ENCODE measurements around the gene JAGN1. TPM values are rescaled to one million over a fixed set of nuclear protein-coding genes. Genes with fewer than 3 reads are reported as not detected.

The JAGN1 gene
- total RNA-seq, 2 experiments from 2014 or later = 14.4 to 15.1 TPM

DNA sequence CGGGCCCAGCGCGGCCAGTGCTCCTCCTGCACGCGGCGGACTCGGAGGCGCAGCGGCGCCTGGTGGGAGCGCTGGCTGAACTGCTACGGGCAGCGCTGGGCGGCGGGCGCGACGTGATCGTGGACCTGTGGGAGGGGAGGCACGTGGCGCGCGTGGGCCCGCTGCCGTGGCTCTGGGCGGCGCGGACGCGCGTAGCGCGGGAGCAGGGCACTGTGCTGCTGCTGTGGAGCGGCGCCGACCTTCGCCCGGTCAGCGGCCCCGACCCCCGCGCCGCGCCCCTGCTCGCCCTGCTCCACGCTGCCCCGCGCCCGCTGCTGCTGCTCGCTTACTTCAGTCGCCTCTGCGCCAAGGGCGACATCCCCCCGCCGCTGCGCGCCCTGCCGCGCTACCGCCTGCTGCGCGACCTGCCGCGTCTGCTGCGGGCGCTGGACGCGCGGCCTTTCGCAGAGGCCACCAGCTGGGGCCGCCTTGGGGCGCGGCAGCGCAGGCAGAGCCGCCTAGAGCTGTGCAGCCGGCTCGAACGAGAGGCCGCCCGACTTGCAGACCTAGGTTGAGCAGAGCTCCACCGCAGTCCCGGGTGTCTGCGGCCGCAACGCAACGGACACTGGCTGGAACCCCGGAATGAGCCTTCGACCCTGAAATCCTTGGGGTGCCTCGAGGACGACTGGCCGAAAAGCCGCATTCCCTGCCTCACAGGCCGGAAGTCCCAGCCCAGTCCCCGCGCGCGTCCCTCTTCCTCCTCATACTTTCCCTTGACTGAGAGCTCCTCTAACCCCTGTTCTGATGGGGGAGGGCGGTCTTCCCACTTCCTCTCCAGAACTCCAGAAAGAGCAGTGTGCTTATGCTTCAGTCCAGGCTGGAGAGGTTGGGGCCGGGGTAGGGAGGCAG, 25.1 kb downstream of the JAGN1 start:
- no peaks in the 10 kb centered on the region for H3K36me3 ChIP-seq (ENCODE audit: insufficient read depth, low read length)
- Mint-ChIP-seq H3K36me3 (ENCODE audit: low read depth) (no peaks in the 10 kb centered on the region), H3K27me3 (no peaks in the 10 kb centered on the region), H3K9me3 (no peaks in the 10 kb centered on the region), H3K4me1 (ENCODE audit: low read depth) (peaks cover 19% of the 10 kb centered on the region), H3K27ac (no peak overlapping the region), H3K4me3 (peak overlapping the region; percentile 81)
- peak overlapping the region; percentile 51 for H3K4me3 ChIP-seq (ENCODE audit: low read length)
- TF ChIP-seq, protein P1, sequence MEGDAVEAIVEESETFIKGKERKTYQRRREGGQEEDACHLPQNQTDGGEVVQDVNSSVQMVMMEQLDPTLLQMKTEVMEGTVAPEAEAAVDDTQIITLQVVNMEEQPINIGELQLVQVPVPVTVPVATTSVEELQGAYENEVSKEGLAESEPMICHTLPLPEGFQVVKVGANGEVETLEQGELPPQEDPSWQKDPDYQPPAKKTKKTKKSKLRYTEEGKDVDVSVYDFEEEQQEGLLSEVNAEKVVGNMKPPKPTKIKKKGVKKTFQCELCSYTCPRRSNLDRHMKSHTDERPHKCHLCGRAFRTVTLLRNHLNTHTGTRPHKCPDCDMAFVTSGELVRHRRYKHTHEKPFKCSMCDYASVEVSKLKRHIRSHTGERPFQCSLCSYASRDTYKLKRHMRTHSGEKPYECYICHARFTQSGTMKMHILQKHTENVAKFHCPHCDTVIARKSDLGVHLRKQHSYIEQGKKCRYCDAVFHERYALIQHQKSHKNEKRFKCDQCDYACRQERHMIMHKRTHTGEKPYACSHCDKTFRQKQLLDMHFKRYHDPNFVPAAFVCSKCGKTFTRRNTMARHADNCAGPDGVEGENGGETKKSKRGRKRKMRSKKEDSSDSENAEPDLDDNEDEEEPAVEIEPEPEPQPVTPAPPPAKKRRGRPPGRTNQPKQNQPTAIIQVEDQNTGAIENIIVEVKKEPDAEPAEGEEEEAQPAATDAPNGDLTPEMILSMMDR (IDR thresholded peaks at IDR 0.05) = no peak
- DNase-seq (peak in 9 of 14 experiments; percentile 6 to 67 (median 29)), ATAC-seq (ENCODE audit: poor library complexity) (peak; percentile 28)
- POLR2A ChIA-PET = interaction anchor here (0.7 to 4.9 kb wide), 7 partner anchors 13 to 266 kb away, joined by 3 to 32 read pairs (median 4); partner anchors contain the start of genes ARPC4, CRELD1, IL17RE and JAGN1
- H3K9me3 ChIP-seq (ENCODE audit: control insufficient read depth in 1 of 2, insufficient read depth in 1 of 2, low read length in 2 of 2) = no peaks in the 10 kb centered on the region
- H3K27me3 ChIP-seq (ENCODE audit: control insufficient read depth in 1 of 2, insufficient read depth in 2 of 2, low read length in 2 of 2) = no peaks in the 10 kb centered on the region
- H3K27ac ChIP-seq (ENCODE audit: low read depth in 1 of 2, low read length in 2 of 2) = no peak overlapping the region
- CTCF ChIA-PET = interaction anchor here (1.0 kb wide), 1 partner anchor 17 kb away, joined by 3 read pairs; no protein-coding TSS in a partner anchor
- intact Hi-C loops (cut with DNase I, micrococcal nuclease) = no loop called here
- H3K4me1 ChIP-seq (ENCODE audit: insufficient read depth, low read length) = peaks cover 37% of the 10 kb centered on the region

DNA sequence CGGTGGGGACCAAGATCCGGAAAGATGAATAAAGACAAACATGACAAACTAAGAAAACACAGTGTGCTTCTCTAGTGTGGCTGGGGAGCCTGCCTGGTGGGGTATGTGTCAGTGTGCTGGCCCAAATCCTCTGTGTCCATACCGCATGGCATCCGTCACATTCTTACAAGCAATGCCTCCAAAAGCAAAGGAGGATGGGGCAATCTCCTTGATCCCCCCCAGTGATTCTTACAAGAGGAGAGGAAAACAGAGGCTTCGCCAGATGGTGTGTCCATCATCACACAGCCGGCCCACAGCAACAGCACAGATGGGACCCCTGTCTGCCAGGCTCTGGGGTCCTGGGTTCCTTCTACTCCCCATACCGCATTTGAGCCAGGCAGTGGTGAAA, 25.9 kb downstream of the JAGN1 start:
- DNase-seq (no peak), ATAC-seq (ENCODE audit: poor library complexity) (no peak)
- CTCF ChIA-PET = no interaction called here
- Mint-ChIP-seq H3K27ac (no peak overlapping the region), H3K36me3 (ENCODE audit: low read depth) (no peaks in the 10 kb centered on the region), H3K9me3 (no peaks in the 10 kb centered on the region), H3K4me1 (ENCODE audit: low read depth) (peaks cover 19% of the 10 kb centered on the region), H3K27me3 (no peaks in the 10 kb centered on the region), H3K4me3 (peak overlapping the region; percentile 74)
- intact Hi-C loops (cut with DNase I, micrococcal nuclease) = no loop called here
- TF ChIP-seq, protein P1 (IDR thresholded peaks at IDR 0.05) = no peak
- Histone ChIP-seq H3K9me3 (ENCODE audit: control insufficient read depth in 1 of 2, insufficient read depth in 1 of 2, low read length in 2 of 2) (no peaks in the 10 kb centered on the region), H3K27ac (ENCODE audit: low read depth in 1 of 2, low read length in 2 of 2) (no peak overlapping the region), H3K4me1 (ENCODE audit: insufficient read depth, low read length) (peaks cover 37% of the 10 kb centered on the region), H3K27me3 (ENCODE audit: control insufficient read depth in 1 of 2, insufficient read depth in 2 of 2, low read length in 2 of 2) (no peaks in the 10 kb centered on the region), H3K4me3 (ENCODE audit: low read length) (peak overlapping the region; percentile 9), H3K36me3 (ENCODE audit: insufficient read depth, low read length) (no peaks in the 10 kb centered on the region)
- POLR2A ChIA-PET = interaction anchor here (0.8 to 4.9 kb wide), 5 partner anchors 14 to 267 kb away, joined by 3 to 32 read pairs (median 4); partner anchors contain the start of genes ARPC4, CRELD1, IL17RE and JAGN1

DNA sequence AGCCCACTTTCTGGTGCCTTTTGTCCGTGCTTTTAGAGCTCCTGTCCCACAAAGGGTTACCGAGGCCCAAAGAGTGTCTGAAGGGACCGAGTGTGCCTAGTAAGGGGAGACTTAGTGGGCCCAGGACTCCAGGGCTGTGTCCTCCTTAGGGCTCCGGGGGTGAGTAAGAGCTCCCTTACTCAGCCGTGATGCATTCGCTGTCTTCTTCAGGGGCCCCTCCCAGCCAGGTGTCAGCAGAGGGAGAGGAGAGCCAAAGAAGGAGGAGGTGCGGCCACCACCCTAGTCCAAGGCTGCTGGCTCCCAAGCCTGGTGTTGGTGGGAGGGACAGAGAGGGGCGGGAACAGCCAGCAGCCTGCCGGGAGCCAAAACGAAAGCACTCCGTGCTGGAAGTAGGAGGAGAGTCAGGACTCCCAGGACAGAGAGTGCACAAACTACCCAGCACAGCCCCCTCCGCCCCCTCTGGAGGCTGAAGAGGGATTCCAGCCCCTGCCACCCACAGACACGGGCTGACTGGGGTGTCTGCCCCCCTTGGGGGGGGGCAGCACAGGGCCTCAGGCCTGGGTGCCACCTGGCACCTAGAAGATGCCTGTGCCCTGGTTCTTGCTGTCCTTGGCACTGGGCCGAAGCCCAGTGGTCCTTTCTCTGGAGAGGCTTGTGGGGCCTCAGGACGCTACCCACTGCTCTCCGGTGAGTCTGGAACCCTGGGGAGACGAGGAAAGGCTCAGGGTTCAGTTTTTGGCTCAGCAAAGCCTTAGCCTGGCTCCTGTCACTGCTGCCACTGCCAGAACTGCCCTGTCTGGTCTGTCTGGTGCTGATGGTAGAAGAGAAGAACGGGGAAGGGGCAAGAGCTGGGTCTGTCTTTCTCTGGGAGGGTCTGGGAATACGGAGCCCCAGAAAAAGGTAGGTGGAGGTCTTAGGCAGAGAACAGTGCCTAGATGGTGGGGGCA, 26.6 kb downstream of the JAGN1 start, which contains the start of gene IL17RC:
Gene IL17RC, plus strand, starts transcription at position 365 of the 947 bp plus-strand sequence. Its CDS starts 218 bp downstream, at position 583.
- CTCF ChIA-PET = no interaction called here

More for the DNA sequence above, 26.6 kb downstream of the JAGN1 start, which contains the start of gene IL17RC:
- POLR2A ChIA-PET = interaction anchor here (2.0 to 4.9 kb wide), 2 partner anchors 16 to 26 kb away, joined by 9 to 32 read pairs; partner anchors contain the start of genes CRELD1 and JAGN1
- intact Hi-C loops (cut with DNase I, micrococcal nuclease) = no loop called here
- DNase-seq (peak in 4 of 14 experiments; percentile 24 to 47 (median 39)), ATAC-seq (ENCODE audit: poor library complexity) (no peak)
- Mint-ChIP-seq H3K36me3 (ENCODE audit: low read depth) (no peaks in the 10 kb centered on the region), H3K27me3 (no peaks in the 10 kb centered on the region), H3K4me1 (ENCODE audit: low read depth) (peaks cover 18% of the 10 kb centered on the region), H3K9me3 (no peaks in the 10 kb centered on the region), H3K27ac (no peak within 1 kb of the TSS), H3K4me3 (peak within 1 kb of the TSS; percentile 81)
- Histone ChIP-seq H3K27ac (ENCODE audit: low read depth in 1 of 2, low read length in 2 of 2) (no peak within 1 kb of the TSS), H3K36me3 (ENCODE audit: insufficient read depth, low read length) (no peaks in the 10 kb centered on the region), H3K27me3 (ENCODE audit: control insufficient read depth in 1 of 2, insufficient read depth in 2 of 2, low read length in 2 of 2) (no peaks in the 10 kb centered on the region), H3K4me1 (ENCODE audit: insufficient read depth, low read length) (peaks cover 34% of the 10 kb centered on the region), H3K4me3 (ENCODE audit: low read length) (peak within 1 kb of the TSS; percentile 51), H3K9me3 (ENCODE audit: control insufficient read depth in 1 of 2, insufficient read depth in 1 of 2, low read length in 2 of 2) (no peaks in the 10 kb centered on the region)
- TF ChIP-seq, protein P1 (IDR thresholded peaks at IDR 0.05) = no peak

All from CD4-positive, alpha-beta T cell (primary cell).